Parathyroid adenoma (tissue), 2 donors: ENCODE data around the gene MYO5B.

Experiments
- H2AFZ ChIP-seq: fragments of 300-600 bp; sonication (generic); one replicate; pipeline ENCODE4 v1.7.0; 2017; ENCODE audit warnings: antibody characterized with exemption, mild to moderate bottlenecking
- H3K27ac ChIP-seq: fragments of 300-600 bp; sonication (generic); one replicate; pipeline ENCODE4 v1.7.0; 2017
- H3K27me3 ChIP-seq: fragments of 300-600 bp; sonication (generic); one replicate; pipeline ENCODE4 v1.7.0; 2017; ENCODE audit warnings: low read length; ENCODE audit not compliant: control insufficient read depth, insufficient read depth
- H3K36me3 ChIP-seq: fragments of 300-600 bp; sonication (generic); one replicate; pipeline ENCODE4 v1.7.0; 2017; ENCODE audit warnings: low read length; ENCODE audit not compliant: control insufficient read depth, insufficient read depth
- H3K4me1 ChIP-seq: fragments of 300-600 bp; sonication (generic); one replicate; pipeline ENCODE4 v1.7.0; 2017; ENCODE audit warnings: control low read depth
- H3K4me2 ChIP-seq: fragments of 300-600 bp; sonication (generic); one replicate; pipeline ENCODE4 v1.7.0; 2017; ENCODE audit warnings: low read length
- H3K4me3 ChIP-seq: fragments of 300-600 bp; sonication (generic); one replicate; pipeline ENCODE4 v1.7.0; 2017; ENCODE audit warnings: low read depth, low read length
- H3K79me2 ChIP-seq: fragments of 300-600 bp; sonication (generic); one replicate; pipeline ENCODE4 v1.7.0; 2017; ENCODE audit warnings: control low read depth
- H3K9ac ChIP-seq: fragments of 300-600 bp; sonication (generic); one replicate; pipeline ENCODE4 v1.7.0; 2017; ENCODE audit warnings: mild to moderate bottlenecking
- H3K9me3 ChIP-seq: fragments of 300-600 bp; sonication (generic); one replicate; pipeline ENCODE4 v1.7.0; 2017; ENCODE audit warnings: low read length; ENCODE audit not compliant: control insufficient read depth
- CTCF ChIP-seq: fragments of 300-600 bp; sonication (generic); IDR thresholded peaks from one replicate; pipeline ENCODE4 v1.7.0; 2017; ENCODE audit warnings: antibody characterized with exemption, mild to moderate bottlenecking
- donor health status: primary hyperparathyroidism.

Gene MYO5B

GRCh38 chr18:50158866-50159653 lies 35.9 kb downstream of the MYO5B start:
- Histone ChIP-seq H3K27me3 (no peaks in the 10 kb centered on the region), H3K36me3 (no peaks in the 10 kb centered on the region), H3K79me2 (peaks cover 21% of the 10 kb centered on the region), H2AFZ (peak overlapping the region; percentile 10), H3K9ac (no peak overlapping the region), H3K9me3 (no peaks in the 10 kb centered on the region), H3K27ac (peak overlapping the region; percentile 59), H3K4me3 (no peak overlapping the region), H3K4me1 (peaks cover 43% of the 10 kb centered on the region), H3K4me2 (peak overlapping the region; percentile 27)
- no peak for TF ChIP-seq CTCF

- no peak overlapping the region for H2AFZ ChIP-seq
- peaks cover 24% of the 10 kb centered on the region for H3K4me1 ChIP-seq
- no peaks in the 10 kb centered on the region for H3K27me3 ChIP-seq
- no peak overlapping the region for H3K4me3 ChIP-seq
- no peaks in the 10 kb centered on the region for H3K36me3 ChIP-seq
- H3K27ac ChIP-seq: no peak overlapping the region
- TF ChIP-seq CTCF: no peak
- no peaks in the 10 kb centered on the region for H3K9me3 ChIP-seq
- H3K4me2 ChIP-seq: no peak overlapping the region
- no peak overlapping the region for H3K9ac ChIP-seq
- H3K79me2 ChIP-seq: peaks cover 9% of the 10 kb centered on the region
Observed at GRCh38 chr18:50155406-50155805, 39.5 kb downstream of the MYO5B start.

- Histone ChIP-seq H3K9ac (no peak overlapping the region), H3K4me3 (no peak overlapping the region), H3K27ac (no peak overlapping the region), H3K79me2 (peaks cover 4% of the 10 kb centered on the region), H3K4me1 (peaks cover 15% of the 10 kb centered on the region), H3K27me3 (no peaks in the 10 kb centered on the region), H2AFZ (no peak overlapping the region), H3K36me3 (no peaks in the 10 kb centered on the region), H3K9me3 (no peaks in the 10 kb centered on the region), H3K4me2 (no peak overlapping the region)
- TF ChIP-seq CTCF: no peak
Observed at GRCh38 chr18:50154420-50154819, 40.5 kb downstream of the MYO5B start.

DNA sequence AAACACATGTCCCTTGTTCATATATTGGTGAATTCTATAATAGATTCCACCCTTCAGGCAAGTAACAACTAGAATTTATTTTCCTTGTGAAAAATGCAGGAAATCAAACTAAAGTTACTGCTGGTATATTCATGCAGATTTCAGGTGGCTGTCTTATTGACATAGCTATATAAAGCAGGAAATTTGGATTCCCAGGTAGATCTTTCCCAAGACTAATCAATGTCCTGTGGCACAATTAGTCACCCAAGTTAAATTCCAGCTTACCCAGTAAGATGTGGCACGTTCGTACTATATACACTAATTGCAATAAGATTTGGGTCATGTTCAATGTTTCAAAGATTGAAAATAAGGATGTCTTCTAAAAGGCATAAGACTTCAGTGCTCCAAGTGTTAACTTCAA lies 42.0 kb downstream of the MYO5B start:
- H3K4me1 ChIP-seq: peaks cover under 1% of the 10 kb centered on the region
- peaks cover 2% of the 10 kb centered on the region for H3K79me2 ChIP-seq
- TF ChIP-seq CTCF: no peak
- no peak overlapping the region for H3K4me3 ChIP-seq
- H3K9ac ChIP-seq: no peak overlapping the region
- no peaks in the 10 kb centered on the region for H3K9me3 ChIP-seq
- no peaks in the 10 kb centered on the region for H3K36me3 ChIP-seq
- no peak overlapping the region for H3K4me2 ChIP-seq
- no peaks in the 10 kb centered on the region for H3K27me3 ChIP-seq
- no peak overlapping the region for H3K27ac ChIP-seq
- H2AFZ ChIP-seq: no peak overlapping the region

- no peaks in the 10 kb centered on the region for H3K9me3 ChIP-seq
- H3K4me3 ChIP-seq: no peak overlapping the region
- no peaks in the 10 kb centered on the region for H3K36me3 ChIP-seq
- H3K4me1 ChIP-seq: no peaks in the 10 kb centered on the region
- no peak overlapping the region for H3K4me2 ChIP-seq
- H3K27me3 ChIP-seq: no peaks in the 10 kb centered on the region
- TF ChIP-seq CTCF: no peak
- H2AFZ ChIP-seq: no peak overlapping the region
- no peak overlapping the region for H3K27ac ChIP-seq
- H3K9ac ChIP-seq: no peak overlapping the region
- peaks cover 8% of the 10 kb centered on the region for H3K79me2 ChIP-seq
Observed at GRCh38 chr18:50151926-50152325, 43.0 kb downstream of the MYO5B start.
